ENCODE measurements around the gene STAB1. TPM values are rescaled to one million over a fixed set of nuclear protein-coding genes. Genes with fewer than 3 reads are reported as not detected.

STAB1 gene
- total RNA-seq, 1 donor = 0.90 TPM

GRCh38 chr3:52563984-52564383, 68.8 kb downstream of the STAB1 start:
- no peak for DNase-seq (ENCODE audit: low read depth)

GRCh38 chr3:52568069-52568468, 72.9 kb downstream of the STAB1 start:
- no peak overlapping the region for H3K4me3 ChIP-seq (ENCODE audit: low read depth, low read length)
- DNase-seq (ENCODE audit: low read depth) = no peak
- no peak for TF ChIP-seq CTCF (IDR thresholded peaks at IDR 0.05; ENCODE audit: insufficient read depth, low read length)

More at GRCh38 chr3:52563984-52564383, 68.8 kb downstream of the STAB1 start:
- no peak overlapping the region for H3K4me3 ChIP-seq (ENCODE audit: low read depth, low read length)
- TF ChIP-seq CTCF (IDR thresholded peaks at IDR 0.05; ENCODE audit: insufficient read depth, low read length) = no peak

DNA sequence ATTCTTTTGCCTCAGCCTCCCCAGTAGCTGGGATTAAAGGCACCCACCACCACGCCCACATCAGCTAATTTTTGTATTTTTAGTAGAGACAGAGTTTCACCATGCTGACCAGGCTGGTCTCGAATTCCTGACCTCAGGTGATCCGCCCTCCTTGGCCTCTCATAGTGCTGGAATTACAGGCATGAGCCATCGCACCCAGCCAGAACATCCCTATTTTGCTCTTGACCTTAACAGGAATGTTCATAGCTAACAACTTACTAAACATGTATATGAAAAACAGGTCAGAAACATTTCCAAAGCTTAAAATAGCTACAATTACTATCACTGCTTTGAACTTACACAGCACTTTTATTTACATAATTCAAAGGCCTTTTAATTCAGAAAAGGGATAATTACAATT, 74.9 kb downstream of the STAB1 start:
- TF ChIP-seq CTCF (IDR thresholded peaks at IDR 0.05; ENCODE audit: insufficient read depth, low read length) = no peak
- no peak for DNase-seq (ENCODE audit: low read depth)
- no peak overlapping the region for H3K4me3 ChIP-seq (ENCODE audit: low read depth, low read length)

GRCh38 chr3:52572221-52572620, 77.1 kb downstream of the STAB1 start:
- no peak for TF ChIP-seq CTCF (IDR thresholded peaks at IDR 0.05; ENCODE audit: insufficient read depth, low read length)
- no peak overlapping the region for H3K4me3 ChIP-seq (ENCODE audit: low read depth, low read length)
- no peak for DNase-seq (ENCODE audit: low read depth)

Small RNA genes lying within 50 kb of the gene (small RNA-seq; reads per million reads assigned to genes)
- gene RNU6-856P (not detected), gene RNU6ATAC16P (not detected)

Other genes starting within 250 kb of the STAB1 start
- 27.4 and 42.4 TPM in 2 replicates for gene PPM1M, start 249.6 kb upstream of the STAB1 start, total RNA-seq (ENCODE audit: low replicate concordance)
- 39.6 and 61.5 TPM in 2 replicates for gene WDR82, start 216.7 kb upstream of the STAB1 start, total RNA-seq (ENCODE audit: low replicate concordance)
- 6.1 and 10.4 TPM in 2 replicates for gene GLYCTK, start 207.5 kb upstream of the STAB1 start, total RNA-seq (ENCODE audit: low replicate concordance)
- 3.4 and 6.0 TPM in 2 replicates for gene DNAH1, start 179.0 kb upstream of the STAB1 start, total RNA-seq (ENCODE audit: low replicate concordance)
- gene BAP1, start 85.3 kb upstream of the STAB1 start, total RNA-seq (ENCODE audit: low replicate concordance) = 41.2 and 54.9 TPM in 2 replicates
- gene PHF7, start 84.7 kb upstream of the STAB1 start, total RNA-seq (ENCODE audit: low replicate concordance) = 5.8 and 9.0 TPM in 2 replicates
- 0.49 TPM in 1 of 2 replicates, not detected in the other for gene SEMA3G, start 50.2 kb upstream of the STAB1 start, total RNA-seq (ENCODE audit: low replicate concordance)
- 1.4 and 2.0 TPM in 2 replicates for gene TNNC1, start 41.3 kb upstream of the STAB1 start, total RNA-seq (ENCODE audit: low replicate concordance)
- 52.7 and 90.8 TPM in 2 replicates for gene NISCH, start 39.7 kb upstream of the STAB1 start, total RNA-seq (ENCODE audit: low replicate concordance)
- 31.1 and 68.2 TPM in 2 replicates for gene NT5DC2, start 38.5 kb downstream of the STAB1 start, total RNA-seq (ENCODE audit: low replicate concordance)
- gene UQCC5, start 41.3 kb downstream of the STAB1 start, total RNA-seq (ENCODE audit: low replicate concordance) = 4.3 and 7.7 TPM in 2 replicates
- gene PBRM1, start 190.6 kb downstream of the STAB1 start, total RNA-seq (ENCODE audit: low replicate concordance) = 115 and 149 TPM in 2 replicates
- gene GNL3, start 190.7 kb downstream of the STAB1 start, total RNA-seq (ENCODE audit: low replicate concordance) = 114 and 325 TPM in 2 replicates
- 71.1 and 107 TPM in 2 replicates for gene GLT8D1, start 210.5 kb downstream of the STAB1 start, total RNA-seq (ENCODE audit: low replicate concordance)
- 18.6 and 111 TPM in 2 replicates for gene SPCS1, start 210.8 kb downstream of the STAB1 start, total RNA-seq (ENCODE audit: low replicate concordance)

All from fibroblast of the aortic adventitia (primary cell).